ENCODE data around the gene ME2.
"Not testable (repeated sequence)": the region's sequence is repeated elsewhere in the genome, so short reads cannot be mapped to it uniquely, and the experiment has no call there.

Gene ME2

DNA sequence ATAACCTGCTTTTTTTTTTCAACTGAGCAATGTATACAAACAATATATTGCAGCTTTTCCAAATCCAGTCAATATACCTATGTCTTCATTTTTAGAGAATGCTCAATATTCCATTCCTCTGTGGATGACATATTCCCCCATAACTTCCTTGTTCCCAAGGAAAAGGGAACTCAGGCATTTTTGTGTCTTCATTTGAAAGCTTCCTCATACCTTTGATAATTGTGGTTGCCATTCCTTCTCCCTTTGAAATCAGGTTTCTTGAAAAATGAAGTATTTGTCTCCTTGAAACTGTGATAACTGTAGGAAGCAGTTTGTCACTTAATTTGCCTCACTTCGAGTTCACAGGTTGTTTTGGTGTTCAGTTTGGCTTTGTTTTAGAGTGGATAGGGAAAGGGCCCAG, 102.5 kb downstream of the ME2 start:
- DNase-seq: no peak

DNA sequence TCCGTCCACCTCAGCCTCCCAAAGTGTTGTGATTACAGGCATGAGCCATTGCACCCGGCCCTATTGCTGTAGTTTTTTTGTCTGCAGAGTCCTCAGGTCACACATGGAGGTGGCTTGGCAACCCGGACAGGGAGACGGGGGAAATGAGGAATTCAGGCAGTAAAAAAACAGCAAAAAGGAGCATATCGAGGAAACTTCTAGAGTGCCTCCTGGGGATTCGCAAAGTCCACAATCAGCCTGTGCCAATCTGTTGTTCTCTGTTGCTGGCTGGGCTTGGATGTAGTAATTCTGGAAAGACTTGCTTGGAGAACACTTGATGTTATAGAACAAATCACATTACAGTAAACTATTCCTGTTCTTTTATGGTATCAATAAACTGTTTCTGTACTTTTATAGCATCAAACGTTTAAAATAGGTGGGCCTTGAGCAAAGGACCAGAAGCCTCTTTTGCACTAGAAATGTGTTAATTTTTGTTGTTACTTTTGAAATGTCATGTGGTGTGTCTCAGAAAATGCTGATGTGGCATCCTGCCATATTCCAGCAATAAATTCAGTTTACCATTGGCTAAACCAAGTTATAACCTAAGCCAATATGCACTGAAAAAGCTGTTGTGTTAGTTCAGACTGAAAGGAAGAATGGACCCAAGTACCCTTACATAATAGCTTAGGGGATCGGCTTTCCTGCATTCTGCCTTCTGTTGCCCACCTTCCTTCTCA, 103.3 kb downstream of the ME2 start:
- no peak for DNase-seq

DNA sequence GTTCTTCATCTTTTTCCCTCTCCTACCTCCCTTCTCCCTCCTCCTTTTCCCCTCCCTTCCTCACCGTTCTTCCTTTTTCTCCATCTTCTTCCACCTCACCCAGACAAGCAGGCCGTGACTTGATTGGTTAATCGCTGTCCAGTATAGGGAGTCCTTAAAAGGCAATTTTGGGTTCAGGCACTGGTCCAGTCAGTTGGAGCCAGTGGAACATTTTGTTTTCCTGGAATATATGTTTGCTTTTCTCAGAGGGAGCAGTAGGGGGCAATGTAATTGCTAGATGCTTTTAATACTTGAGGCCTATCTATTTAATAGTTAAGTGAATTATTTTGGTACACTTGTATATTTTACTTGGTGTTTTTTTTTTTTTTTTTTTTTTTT, 103.9 kb downstream of the ME2 start:
- DNase-seq: no peak

DNA sequence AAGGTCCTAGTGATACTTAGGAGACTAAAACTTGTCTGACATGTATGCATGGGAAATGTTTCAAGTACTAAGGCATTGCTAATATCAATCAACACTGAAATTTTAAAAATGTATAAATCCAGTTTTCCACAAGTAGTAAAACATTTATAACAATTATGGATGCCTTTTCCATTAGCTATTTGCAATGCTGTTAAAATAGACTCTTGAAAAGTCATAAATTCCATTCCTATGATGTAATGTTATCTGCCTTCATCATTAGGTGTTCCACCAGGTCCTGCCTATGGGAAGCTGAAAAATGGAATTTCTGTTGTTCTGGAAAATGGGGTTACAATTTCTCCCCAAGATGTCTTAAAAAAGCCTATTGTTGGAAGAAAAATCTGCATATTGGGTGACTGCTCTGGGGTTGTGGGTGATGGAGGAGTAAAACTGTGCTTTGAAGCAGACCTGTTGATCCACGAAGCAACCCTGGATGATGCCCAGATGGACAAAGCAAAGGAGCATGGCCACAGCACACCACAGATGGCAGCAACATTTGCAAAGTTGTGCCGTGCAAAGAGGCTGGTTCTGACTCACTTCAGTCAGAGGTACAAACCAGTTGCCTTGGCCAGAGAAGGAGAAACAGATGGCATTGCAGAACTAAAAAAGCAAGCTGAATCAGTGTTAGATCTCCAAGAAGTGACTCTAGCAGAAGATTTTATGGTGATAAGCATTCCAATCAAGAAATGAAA, 107.6 kb downstream of the ME2 start:
- DNase-seq: no peak

DNA sequence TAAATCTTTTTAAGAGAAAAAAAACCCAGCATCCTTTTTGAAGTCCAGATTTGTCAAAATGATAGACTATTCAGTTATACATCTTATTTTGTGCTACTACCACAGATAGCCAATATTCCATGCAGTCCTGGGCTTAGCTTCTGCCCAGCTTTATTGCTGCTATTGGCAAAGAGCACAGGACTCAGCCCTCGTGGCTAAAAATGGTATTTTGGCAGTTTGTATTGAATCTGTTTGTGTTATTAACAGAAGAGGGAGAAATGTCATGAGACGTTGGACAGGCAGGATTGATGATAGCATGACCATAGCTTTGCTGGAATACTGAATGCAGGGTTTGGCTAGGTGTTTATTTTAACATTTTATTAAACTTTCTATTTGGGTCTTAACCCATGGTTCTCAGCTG, 108.3 kb downstream of the ME2 start:
- DNase-seq: no peak

DNA sequence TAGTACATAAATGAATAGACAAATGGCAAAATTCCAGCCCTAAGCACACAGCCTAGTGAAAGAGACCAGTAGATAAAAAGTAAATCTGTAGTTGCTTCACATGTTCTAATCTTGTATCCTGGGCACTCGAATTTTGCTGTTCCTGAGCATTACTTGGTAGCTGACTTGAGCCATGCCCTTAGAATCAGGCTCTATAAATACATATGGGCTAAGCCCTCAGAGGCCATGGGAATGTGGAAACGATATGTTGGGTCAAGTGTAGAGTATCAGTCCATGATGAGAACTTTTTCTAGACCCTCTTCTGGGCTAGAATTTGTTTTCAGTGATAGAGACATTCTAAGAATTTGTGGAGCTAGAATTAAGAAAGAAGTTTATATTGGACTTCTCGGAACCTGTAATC, 110.8 kb downstream of the ME2 start:
- DNase-seq: no peak

DNA sequence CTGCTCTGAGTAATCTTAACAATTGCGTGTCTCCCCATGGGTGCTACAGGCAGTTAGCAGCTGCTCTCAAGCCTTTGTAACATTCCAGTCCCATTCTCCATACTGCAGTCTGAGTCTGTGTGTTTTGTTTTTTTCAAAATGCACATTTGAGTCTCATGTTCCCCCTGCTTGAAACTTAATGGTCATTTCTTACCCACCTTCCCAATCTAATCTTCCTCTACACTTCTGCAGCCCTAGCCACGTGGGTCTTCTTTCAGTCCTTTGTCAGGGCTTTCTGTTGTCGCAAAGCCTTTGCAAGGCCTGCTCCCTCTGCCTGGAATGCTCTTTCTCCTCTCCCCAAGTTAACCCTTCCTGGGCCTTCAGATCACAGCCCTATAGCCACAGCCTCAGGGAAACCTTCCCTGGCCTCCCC, 113.4 kb downstream of the ME2 start:
- DNase-seq: no peak

DNA sequence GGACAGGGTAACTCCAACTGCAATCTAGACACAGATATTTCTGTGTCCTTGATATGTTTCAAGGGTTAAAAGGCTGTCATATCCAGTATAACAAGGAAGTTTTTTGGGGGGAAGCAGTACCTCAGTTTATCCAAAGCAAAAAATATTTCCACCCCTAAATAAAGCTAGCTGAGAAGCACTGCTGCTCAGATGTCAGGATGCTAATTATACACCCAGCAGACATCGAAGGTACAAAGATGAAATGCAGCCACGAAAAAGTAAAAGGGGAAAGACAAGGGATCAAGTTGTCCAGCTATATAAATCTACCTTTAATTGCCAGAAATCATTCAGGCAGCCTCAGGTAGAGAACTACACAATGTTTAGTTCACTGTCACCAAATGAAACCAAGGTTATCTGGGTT, 115.1 kb downstream of the ME2 start:
- no peak for DNase-seq

DNA sequence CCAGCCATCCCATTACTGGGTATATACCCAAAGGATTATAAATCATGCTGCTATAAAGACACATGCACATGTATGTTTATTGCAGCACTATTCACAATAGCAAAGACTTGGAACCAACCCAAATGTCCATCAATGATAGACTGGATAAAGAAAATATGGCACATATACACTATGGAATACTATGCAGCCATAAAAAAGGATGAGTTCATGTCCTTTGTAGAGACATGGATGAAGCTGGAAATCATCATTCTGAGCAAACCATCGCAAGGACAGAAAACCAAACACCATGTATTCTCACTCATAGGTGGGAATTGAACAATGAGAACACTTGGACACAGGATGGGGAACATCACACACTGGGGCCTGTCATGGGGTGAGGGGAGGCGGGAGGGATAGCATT, 124.3 kb downstream of the ME2 start:
- DNase-seq: not testable (repeated sequence)
